Immature natural killer cell (primary cell): Measurements from ENCODE around the gene BPIFA3. TPM values are rescaled to one million over a fixed set of nuclear protein-coding genes. Genes with fewer than 3 reads are reported as not detected.

Experiments
- DNase-seq, 3 donors: peaks; one replicate each; pipeline ENCODE4 v3.0.0; 2022; ENCODE audit warnings: mixed read lengths in 1 of 3
- H3K27ac Mint-ChIP-seq, 6 donors: one replicate each; pipeline ENCODE4 v1.8.0; 2020; ENCODE audit warnings: mixed read lengths in 6 of 6, mild to moderate bottlenecking in 5 of 6, inconsistent platforms in 4 of 6, moderate library complexity in 3 of 6
- H3K27me3 Mint-ChIP-seq, 3 donors: one replicate each; pipeline ENCODE4 v1.8.0; 2020 to 2021; ENCODE audit warnings: low read depth in 3 of 3, mild to moderate bottlenecking in 3 of 3, mixed read lengths in 3 of 3, moderate library complexity in 3 of 3, inconsistent platforms in 1 of 3
- H3K36me3 Mint-ChIP-seq, 3 donors: one replicate each; pipeline ENCODE4 v1.8.0; 2020; ENCODE audit warnings: mixed read lengths in 3 of 3, inconsistent platforms in 2 of 3, mild to moderate bottlenecking in 2 of 3
- H3K4me1 Mint-ChIP-seq, 2 donors: one replicate each; pipeline ENCODE4 v1.8.0; 2020; ENCODE audit warnings: inconsistent platforms in 2 of 2, mild to moderate bottlenecking in 2 of 2, mixed read lengths in 2 of 2, moderate library complexity in 1 of 2
- H3K4me3 Mint-ChIP-seq, 5 donors: one replicate each; pipeline ENCODE4 v1.8.0; 2020; ENCODE audit warnings: mild to moderate bottlenecking in 5 of 5, mixed read lengths in 5 of 5, inconsistent platforms in 3 of 5, moderate library complexity in 3 of 5
- H3K9me3 Mint-ChIP-seq, 6 donors: one replicate each; pipeline ENCODE4 v1.8.0; 2020; ENCODE audit warnings: mild to moderate bottlenecking in 6 of 6, mixed read lengths in 6 of 6, inconsistent platforms in 4 of 6, moderate library complexity in 3 of 6
- polyA plus RNA-seq, 3 donors: library from polyadenylated mRNA; unstranded; fragments of 300-500 nt; fragmentation: Illumina TruSeq; gene quantifications; one replicate each; pipeline ENCODE4 v1.2.3, GENCODE V29; 2021

BPIFA3 gene
- polyA plus RNA-seq, 3 donors from 2014 or later: not detected

DNA sequence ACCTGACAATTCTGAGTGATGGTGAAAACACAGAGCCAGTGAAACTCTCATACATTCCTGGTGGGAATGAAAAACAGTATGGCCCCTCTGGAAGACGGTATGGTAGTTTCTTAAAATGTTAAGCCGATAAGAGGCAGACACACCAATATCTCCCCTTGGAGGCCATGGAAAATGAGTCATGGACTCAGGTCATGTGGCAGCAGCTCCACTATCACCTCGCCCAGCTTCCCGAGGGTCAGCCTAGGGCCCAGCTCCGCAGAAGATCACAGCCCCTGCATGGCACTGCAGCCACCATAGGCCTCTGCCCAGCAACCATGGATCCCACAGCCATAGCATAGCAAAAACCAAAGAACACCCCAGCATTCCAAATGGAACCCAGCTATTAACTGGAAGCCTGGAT, 40.1 kb downstream of the BPIFA3 start:
- H3K4me1 Mint-ChIP-seq: no peaks in the 10 kb centered on the region
- H3K9me3 Mint-ChIP-seq: no peaks in the 10 kb centered on the region
- H3K27ac Mint-ChIP-seq: no peak overlapping the region
- H3K4me3 Mint-ChIP-seq: no peak overlapping the region
- peaks cover 0 to 4% (median 0%) of the 10 kb centered on the region in 3 donors for H3K36me3 Mint-ChIP-seq
- peaks cover 3 to 11% (median 6%) of the 10 kb centered on the region in 3 donors for H3K27me3 Mint-ChIP-seq
- DNase-seq: no peak

- Mint-ChIP-seq H3K27me3 (peaks cover 6 to 10% (median 8%) of the 10 kb centered on the region in 3 donors), H3K9me3 (no peaks in the 10 kb centered on the region), H3K4me1 (no peaks in the 10 kb centered on the region), H3K36me3 (peaks cover 0 to 4% (median 0%) of the 10 kb centered on the region in 3 donors), H3K4me3 (no peak overlapping the region), H3K27ac (no peak overlapping the region)
- no peak for DNase-seq
Observed at GRCh38 chr20:33259371-33259770, 42.2 kb downstream of the BPIFA3 start.

DNA sequence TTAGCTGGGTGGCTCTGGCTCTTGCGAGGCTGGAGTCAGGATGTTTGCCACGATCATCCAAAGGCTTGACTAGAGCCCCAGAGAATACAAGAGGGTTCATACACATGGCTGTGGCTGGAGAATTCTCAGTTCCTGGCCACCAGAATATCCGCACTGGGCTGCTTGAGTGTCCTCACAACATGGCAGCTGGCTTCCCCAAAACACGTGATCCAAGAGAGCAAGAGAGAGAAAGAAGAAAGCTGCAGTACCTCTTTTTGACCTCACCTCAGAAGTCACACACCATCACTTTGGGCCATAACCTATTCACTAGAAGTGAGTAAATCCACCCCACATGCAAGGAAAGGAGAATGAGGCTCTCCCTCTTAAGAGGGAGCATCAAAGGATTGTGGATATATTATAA, 44.3 kb downstream of the BPIFA3 start:
- H3K27me3 Mint-ChIP-seq: peaks cover 5 to 14% (median 8%) of the 10 kb centered on the region in 3 donors
- no peaks in the 10 kb centered on the region for H3K9me3 Mint-ChIP-seq
- DNase-seq: no peak
- H3K4me1 Mint-ChIP-seq: no peaks in the 10 kb centered on the region
- H3K27ac Mint-ChIP-seq: no peak overlapping the region
- H3K36me3 Mint-ChIP-seq: peaks cover 0 to 4% (median 0%) of the 10 kb centered on the region in 3 donors
- no peak overlapping the region for H3K4me3 Mint-ChIP-seq

DNA sequence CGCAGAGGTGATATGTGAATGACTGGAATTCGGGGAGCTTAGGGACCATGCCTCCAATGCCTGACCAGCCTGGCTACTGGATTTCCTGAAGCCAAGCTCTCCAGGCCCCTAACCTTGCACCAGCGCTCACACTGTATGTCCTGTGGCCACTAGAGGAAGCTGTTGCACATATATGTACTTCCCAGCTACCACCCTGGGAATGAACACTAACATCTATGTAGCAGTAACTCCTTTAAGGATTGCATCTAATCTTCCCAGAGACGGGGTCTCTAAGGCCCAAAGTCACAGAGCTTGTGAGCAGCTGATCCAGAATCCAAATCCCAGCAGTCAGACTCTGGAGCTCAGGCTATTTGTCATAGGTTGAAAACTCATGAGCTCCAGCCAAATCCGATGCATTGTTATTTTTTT, 45.5 kb downstream of the BPIFA3 start:
- Mint-ChIP-seq H3K9me3 (no peaks in the 10 kb centered on the region), H3K27ac (no peak overlapping the region), H3K36me3 (peaks cover 0 to 4% (median 0%) of the 10 kb centered on the region in 3 donors), H3K4me1 (no peaks in the 10 kb centered on the region), H3K4me3 (no peak overlapping the region), H3K27me3 (peaks cover 5 to 20% (median 8%) of the 10 kb centered on the region in 3 donors)
- DNase-seq: peak in 1 of 3 donors; percentile 3

- Mint-ChIP-seq H3K4me3 (no peak overlapping the region), H3K27ac (no peak overlapping the region), H3K9me3 (no peaks in the 10 kb centered on the region), H3K36me3 (peaks cover 0 to 4% (median 0%) of the 10 kb centered on the region in 3 donors), H3K27me3 (peaks cover 5 to 24% (median 8%) of the 10 kb centered on the region in 3 donors), H3K4me1 (no peaks in the 10 kb centered on the region)
- DNase-seq: no peak
Observed at GRCh38 chr20:33263784-33264183, 46.6 kb downstream of the BPIFA3 start.

DNA sequence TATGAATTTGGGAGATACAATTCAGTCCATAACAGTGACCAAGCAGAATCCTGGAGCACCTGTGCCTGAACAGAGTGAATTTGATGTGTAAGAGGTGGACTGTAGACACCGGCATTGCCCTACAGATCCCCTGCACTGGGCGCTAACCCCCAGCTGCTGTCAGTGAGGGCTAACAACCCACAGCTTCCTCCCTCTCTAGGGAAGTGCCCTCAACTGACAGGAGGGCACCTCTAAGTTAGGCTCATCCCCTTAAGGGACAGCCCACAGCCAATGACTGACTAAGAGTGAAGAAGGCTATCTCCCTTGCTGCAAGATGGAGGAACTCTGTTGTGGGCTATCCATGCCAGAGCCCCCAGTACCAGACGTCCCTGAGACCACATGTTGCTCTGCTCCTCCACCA, 50.5 kb downstream of the BPIFA3 start:
- H3K4me1 Mint-ChIP-seq: no peaks in the 10 kb centered on the region
- H3K36me3 Mint-ChIP-seq: no peaks in the 10 kb centered on the region
- no peaks in the 10 kb centered on the region for H3K9me3 Mint-ChIP-seq
- no peak for DNase-seq
- peaks cover 3 to 23% (median 6%) of the 10 kb centered on the region in 3 donors for H3K27me3 Mint-ChIP-seq
- no peak overlapping the region for H3K27ac Mint-ChIP-seq
- no peak overlapping the region for H3K4me3 Mint-ChIP-seq

DNA sequence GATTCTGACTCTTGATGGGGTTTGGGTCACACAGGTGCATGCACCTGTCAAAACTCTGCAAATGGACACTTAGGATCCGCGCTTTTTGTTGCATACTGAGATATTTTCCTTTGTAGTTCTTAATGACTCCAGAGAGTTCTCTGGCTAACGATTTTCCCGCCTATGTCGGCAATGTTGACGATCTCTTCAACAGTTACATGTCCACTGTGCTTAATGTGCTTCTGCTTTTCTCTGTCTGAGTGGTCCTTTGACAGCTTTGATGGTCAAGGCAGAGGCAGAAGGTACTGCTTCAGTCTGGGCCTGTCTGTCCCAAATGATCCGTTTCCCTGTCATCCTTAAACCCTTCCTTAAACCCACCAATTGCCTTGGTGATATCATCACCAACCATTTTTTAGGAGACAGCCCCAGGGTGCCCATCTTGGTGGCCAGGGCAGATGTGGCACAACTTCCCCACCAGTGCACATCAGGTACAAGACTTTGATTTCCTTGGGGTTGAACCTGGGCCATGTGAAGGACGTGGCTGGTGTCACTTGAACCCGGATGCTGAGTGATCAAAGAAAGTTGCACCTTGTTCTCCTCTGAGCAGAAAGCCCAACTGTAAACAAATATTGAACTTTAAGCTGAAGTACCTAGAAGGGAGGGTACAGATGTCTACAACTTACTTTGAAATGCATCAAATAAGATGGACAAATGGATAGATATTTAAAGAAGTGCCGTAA, 55.2 kb downstream of the BPIFA3 start:
- peaks cover 3 to 11% (median 5%) of the 10 kb centered on the region in 3 donors for H3K27me3 Mint-ChIP-seq
- H3K27ac Mint-ChIP-seq: no peak overlapping the region
- H3K4me3 Mint-ChIP-seq: no peak overlapping the region
- DNase-seq: no peak
- H3K9me3 Mint-ChIP-seq: no peaks in the 10 kb centered on the region
- H3K36me3 Mint-ChIP-seq: no peaks in the 10 kb centered on the region
- H3K4me1 Mint-ChIP-seq: no peaks in the 10 kb centered on the region

DNA sequence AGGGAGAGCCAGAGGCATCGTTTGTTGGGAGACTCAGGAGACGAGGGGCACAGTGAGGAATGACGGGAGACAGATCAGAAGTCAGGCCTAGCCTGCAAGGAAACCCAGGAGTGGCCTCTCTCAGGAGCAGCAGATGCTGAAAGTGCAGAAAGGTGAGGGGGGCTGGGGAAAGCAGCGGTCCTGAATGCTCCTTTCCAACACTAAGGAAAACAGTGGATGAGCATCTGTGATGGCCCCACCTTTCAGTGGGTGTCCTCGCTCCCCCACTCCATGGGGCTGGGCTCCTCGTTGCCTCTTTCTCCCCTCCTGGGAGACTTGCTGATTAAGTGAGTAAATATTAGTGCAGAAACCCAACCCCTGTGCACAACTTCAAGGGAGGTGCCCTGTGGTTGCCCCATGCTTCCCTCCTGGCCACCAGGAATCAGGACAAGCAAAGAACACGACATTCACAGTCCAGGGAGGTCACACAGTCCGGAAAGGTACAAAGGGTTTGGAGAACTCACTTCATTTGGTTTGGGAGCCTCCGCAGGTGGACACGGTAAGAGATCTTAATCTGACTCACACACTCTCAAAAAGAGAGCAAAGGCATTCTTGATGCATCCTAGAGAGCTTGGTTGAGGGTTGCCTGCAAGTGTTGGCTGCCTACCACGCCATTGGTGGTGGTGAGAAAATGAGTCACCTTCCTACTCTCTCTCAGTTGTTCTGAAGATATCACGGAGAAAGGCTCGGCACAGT, 56.1 kb downstream of the BPIFA3 start:
- H3K27me3 Mint-ChIP-seq: peaks cover 3 to 5% (median 5%) of the 10 kb centered on the region in 3 donors
- no peaks in the 10 kb centered on the region for H3K9me3 Mint-ChIP-seq
- no peak overlapping the region for H3K4me3 Mint-ChIP-seq
- H3K36me3 Mint-ChIP-seq: no peaks in the 10 kb centered on the region
- H3K4me1 Mint-ChIP-seq: no peaks in the 10 kb centered on the region
- H3K27ac Mint-ChIP-seq: no peak overlapping the region
- DNase-seq: no peak

DNA sequence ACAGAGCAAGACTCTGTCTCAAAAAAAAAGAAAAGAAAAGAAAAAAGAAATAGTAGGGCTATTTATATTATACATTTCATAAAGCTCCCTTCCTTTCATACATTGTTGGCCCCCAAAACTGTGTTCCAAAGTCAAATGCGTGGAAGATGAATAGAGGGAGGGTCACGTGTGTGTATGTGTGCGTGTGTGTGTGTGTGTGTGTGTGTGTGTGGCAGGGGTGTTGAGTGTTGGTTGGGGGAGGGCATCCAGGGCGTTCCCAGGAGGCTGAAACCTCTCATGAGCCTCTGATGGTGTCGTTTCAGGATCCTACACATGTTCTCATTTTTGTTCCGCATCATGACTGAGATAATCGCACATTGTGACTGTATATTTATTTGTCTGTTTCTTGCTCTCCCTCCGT, 58.1 kb downstream of the BPIFA3 start:
- DNase-seq: no peak
- Mint-ChIP-seq H3K27ac (no peak overlapping the region), H3K27me3 (peaks cover 3 to 7% (median 4%) of the 10 kb centered on the region in 3 donors), H3K9me3 (no peaks in the 10 kb centered on the region), H3K4me3 (no peak overlapping the region), H3K4me1 (no peaks in the 10 kb centered on the region), H3K36me3 (no peaks in the 10 kb centered on the region)

DNA sequence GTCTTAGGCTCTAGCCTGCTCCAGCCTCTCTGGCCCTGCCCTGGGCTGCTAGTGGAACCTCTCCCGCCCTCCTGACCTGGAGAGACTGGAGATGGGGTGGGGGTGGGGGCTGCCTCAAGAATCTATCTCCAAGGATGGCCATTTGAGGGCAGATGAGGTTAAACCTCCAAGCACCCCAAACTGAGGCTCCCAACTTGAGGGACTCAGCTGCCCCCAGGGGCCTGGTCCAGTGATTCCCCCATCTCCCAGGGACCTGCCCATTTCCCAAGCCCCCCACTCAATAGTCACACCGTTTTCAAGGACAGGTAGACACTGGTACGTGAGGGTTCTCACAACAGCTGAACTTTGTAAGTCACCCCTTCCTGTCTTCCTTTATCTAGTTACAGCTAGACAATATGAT, 58.7 kb downstream of the BPIFA3 start:
- no peak overlapping the region for H3K4me3 Mint-ChIP-seq
- no peaks in the 10 kb centered on the region for H3K36me3 Mint-ChIP-seq
- no peaks in the 10 kb centered on the region for H3K4me1 Mint-ChIP-seq
- H3K27ac Mint-ChIP-seq: no peak overlapping the region
- peaks cover 0 to 9% (median 4%) of the 10 kb centered on the region in 3 donors for H3K27me3 Mint-ChIP-seq
- no peak for DNase-seq
- H3K9me3 Mint-ChIP-seq: no peaks in the 10 kb centered on the region

GRCh38 chr20:33276303-33277113, 59.4 kb downstream of the BPIFA3 start:
- Mint-ChIP-seq H3K4me3 (no peak overlapping the region), H3K36me3 (no peaks in the 10 kb centered on the region), H3K4me1 (no peaks in the 10 kb centered on the region), H3K27ac (no peak overlapping the region), H3K9me3 (no peaks in the 10 kb centered on the region), H3K27me3 (peaks cover 0 to 9% (median 4%) of the 10 kb centered on the region in 3 donors)
- DNase-seq: no peak
